ENCODE results near the gene SREK1. TPM values are rescaled to one million over a fixed set of nuclear protein-coding genes. Genes with fewer than 3 reads are reported as not detected.

Gene SREK1
- total and polyA plus RNA-seq, 12 donors, result 12.6 to 59.8 (median 26.9) TPM

DNA sequence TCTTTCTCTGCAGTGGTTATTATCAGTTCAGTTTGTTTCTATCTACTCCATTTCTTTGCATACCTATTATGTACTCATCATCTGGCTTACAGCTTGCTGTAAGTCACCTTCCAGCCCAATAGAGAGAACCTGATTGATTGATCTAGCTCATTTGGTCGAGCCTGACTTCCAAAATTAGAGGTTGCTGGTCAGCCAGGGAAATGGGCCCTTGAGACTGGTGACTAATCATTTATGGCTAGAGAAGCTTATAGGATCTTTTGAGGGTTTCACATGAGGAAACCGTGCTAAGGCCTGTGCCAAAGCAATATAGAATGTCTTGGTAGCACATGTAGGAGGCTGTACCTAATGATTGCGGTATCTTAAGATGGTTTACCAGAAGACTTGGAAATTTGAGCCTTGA, 5.8 kb downstream of the SREK1 start:
- ATAC-seq (no peak), DNase-seq (no peak)
- intact Hi-C loops (cut with DNase I), result loop anchor here in 4 of 10 donors (5.0 to 10.0 kb wide), 3 partner anchors 223 to 395 kb away; partner anchors contain the start of gene ERBIN (in 3 of the 4)
- H3K27me3 ChIP-seq, result no peaks in the 10 kb centered on the region
- H3K27ac ChIP-seq, result no peak overlapping the region
- TF ChIP-seq, protein P1, sequence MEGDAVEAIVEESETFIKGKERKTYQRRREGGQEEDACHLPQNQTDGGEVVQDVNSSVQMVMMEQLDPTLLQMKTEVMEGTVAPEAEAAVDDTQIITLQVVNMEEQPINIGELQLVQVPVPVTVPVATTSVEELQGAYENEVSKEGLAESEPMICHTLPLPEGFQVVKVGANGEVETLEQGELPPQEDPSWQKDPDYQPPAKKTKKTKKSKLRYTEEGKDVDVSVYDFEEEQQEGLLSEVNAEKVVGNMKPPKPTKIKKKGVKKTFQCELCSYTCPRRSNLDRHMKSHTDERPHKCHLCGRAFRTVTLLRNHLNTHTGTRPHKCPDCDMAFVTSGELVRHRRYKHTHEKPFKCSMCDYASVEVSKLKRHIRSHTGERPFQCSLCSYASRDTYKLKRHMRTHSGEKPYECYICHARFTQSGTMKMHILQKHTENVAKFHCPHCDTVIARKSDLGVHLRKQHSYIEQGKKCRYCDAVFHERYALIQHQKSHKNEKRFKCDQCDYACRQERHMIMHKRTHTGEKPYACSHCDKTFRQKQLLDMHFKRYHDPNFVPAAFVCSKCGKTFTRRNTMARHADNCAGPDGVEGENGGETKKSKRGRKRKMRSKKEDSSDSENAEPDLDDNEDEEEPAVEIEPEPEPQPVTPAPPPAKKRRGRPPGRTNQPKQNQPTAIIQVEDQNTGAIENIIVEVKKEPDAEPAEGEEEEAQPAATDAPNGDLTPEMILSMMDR (IDR thresholded peaks at IDR 0.05), result no peak
- peaks cover 0 to 70% (median 38%) of the 10 kb centered on the region in 9 donors for H3K4me1 ChIP-seq
- H3K9me3 ChIP-seq, result no peaks in the 10 kb centered on the region
- WGBS, 2 donors, result 90 to 96% methylated on average over 3 of the region's 3 CpGs
- no peak overlapping the region for H3K4me3 ChIP-seq
- peaks cover 0 to 15% (median 0%) of the 10 kb centered on the region in 9 donors for H3K36me3 ChIP-seq

DNA sequence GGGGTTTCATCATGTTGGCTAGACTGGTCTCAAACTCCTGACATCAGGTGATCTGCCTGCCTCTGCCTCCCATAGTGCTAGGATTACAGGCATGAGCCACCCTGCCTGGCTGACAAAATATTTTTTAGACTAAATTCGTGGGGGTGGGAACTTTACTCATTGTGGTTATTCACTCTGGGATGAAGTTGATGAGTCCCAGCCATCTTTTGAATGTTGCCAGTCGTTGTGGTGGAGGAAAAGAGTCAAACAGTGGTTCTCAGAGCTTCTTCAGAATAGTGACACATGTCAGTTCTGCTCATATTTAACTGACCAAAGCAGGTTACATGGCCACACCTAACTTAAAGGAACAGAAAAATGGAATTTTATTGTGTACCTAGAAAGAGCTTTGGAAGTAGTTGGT, 6.9 kb downstream of the SREK1 start:
- no peaks in the 10 kb centered on the region for H3K27me3 ChIP-seq
- WGBS, 2 donors, result 88 to 93% methylated on average over 2 of the region's 2 CpGs
- H3K36me3 ChIP-seq, result peaks cover 0 to 26% (median 0%) of the 10 kb centered on the region in 9 donors
- no peaks in the 10 kb centered on the region for H3K9me3 ChIP-seq
- peaks cover 0 to 63% (median 32%) of the 10 kb centered on the region in 9 donors for H3K4me1 ChIP-seq
- ATAC-seq (peak in 1 of 8 donors; percentile 9), DNase-seq (no peak)
- no peak overlapping the region for H3K4me3 ChIP-seq
- TF ChIP-seq, protein P1 (IDR thresholded peaks at IDR 0.05), result no peak
- intact Hi-C loops (cut with DNase I), result loop anchor here in 1 of 10 donors (10.0 kb wide), 1 partner anchor 396 kb away; no protein-coding TSS in a partner anchor
- no peak overlapping the region for H3K27ac ChIP-seq

DNA sequence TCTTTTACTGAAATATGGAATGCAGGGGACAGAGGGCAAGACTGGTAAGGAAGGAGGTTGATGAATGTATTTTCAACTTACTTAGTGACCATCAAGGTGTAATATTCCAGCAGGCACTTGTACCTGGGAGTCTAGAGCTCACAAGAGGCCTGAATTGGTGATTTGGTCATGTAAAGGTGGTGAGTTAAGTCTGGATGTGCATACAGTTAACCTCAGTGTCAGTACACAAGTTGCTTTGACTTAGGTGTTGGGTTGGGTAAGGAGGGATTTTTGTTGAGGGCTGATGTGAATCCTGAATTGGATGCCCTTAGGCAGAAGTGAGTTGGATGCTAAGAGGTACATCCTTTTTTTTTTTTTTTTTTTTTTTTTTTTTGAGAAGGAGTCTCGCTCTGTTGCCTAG, 7.4 kb downstream of the SREK1 start:
- TF ChIP-seq, protein P1 (IDR thresholded peaks at IDR 0.05), result no peak
- ATAC-seq (peak in 1 of 8 donors; percentile 31), DNase-seq (no peak)
- peaks cover 0 to 26% (median 0%) of the 10 kb centered on the region in 9 donors for H3K36me3 ChIP-seq
- H3K4me1 ChIP-seq, result peaks cover 0 to 58% (median 29%) of the 10 kb centered on the region in 9 donors
- no CpG with 5 or more reads among the region's 1 CpG for WGBS, 2 donors
- no peak overlapping the region for H3K4me3 ChIP-seq
- intact Hi-C loops (cut with DNase I), result loop anchor here in 1 of 10 donors (10.0 kb wide), 1 partner anchor 397 kb away; no protein-coding TSS in a partner anchor
- no peak overlapping the region for H3K27ac ChIP-seq
- H3K27me3 ChIP-seq, result no peaks in the 10 kb centered on the region
- H3K9me3 ChIP-seq, result no peaks in the 10 kb centered on the region

- WGBS, 2 donors, result 100% methylated on average over 1 of the region's 1 CpG
- peaks cover 0 to 68% (median 17%) of the 10 kb centered on the region in 9 donors for H3K36me3 ChIP-seq
- no peaks in the 10 kb centered on the region for H3K27me3 ChIP-seq
- intact Hi-C loops (cut with DNase I), result loop anchor here in 1 of 10 donors (10.0 kb wide), 1 partner anchor 402 kb away; no protein-coding TSS in a partner anchor
- ATAC-seq, result no peak
- DNase-seq, result no peak
- H3K9me3 ChIP-seq, result no peaks in the 10 kb centered on the region
- peaks cover 0 to 52% (median 16%) of the 10 kb centered on the region in 9 donors for H3K4me1 ChIP-seq
- H3K4me3 ChIP-seq, result no peak overlapping the region
- TF ChIP-seq, protein P1 (IDR thresholded peaks at IDR 0.05), result no peak
- H3K27ac ChIP-seq, result peak overlapping the region in 1 of 10 donors; percentile 55
Measured at GRCh38 chr5:66157046-66157445, 12.9 kb downstream of the SREK1 start.

Data from heart right ventricle (tissue), 16 donors.